ENCODE data around the gene CDH12.

CDH12 gene

GRCh38 chr5:22615964-22616363 is 237.2 kb downstream of the CDH12 start:
- TF ChIP-seq REST (IDR thresholded peaks at IDR 0.05; ENCODE audit: insufficient replicate concordance, low read depth) = no peak
- H3K27me3 ChIP-seq (ENCODE audit: insufficient read depth, poor library complexity, severe bottlenecking) = no peaks in the 10 kb centered on the region
- no peak for DNase-seq (ENCODE audit: low read depth in 1 of 2, low spot score in 1 of 2)
- H3K4me3 ChIP-seq (replicated peaks; ENCODE audit: insufficient read depth, low read length) = no peak overlapping the region
- H3K27ac ChIP-seq (replicated peaks) = no peak overlapping the region

GRCh38 chr5:22614486-22615094 is 238.6 kb downstream of the CDH12 start:
- TF ChIP-seq CTCF (IDR thresholded peaks at IDR 0.05; ENCODE audit: insufficient read depth, low read length) (no peak), REST (IDR thresholded peaks at IDR 0.05; ENCODE audit: insufficient replicate concordance, low read depth) (no peak), GABPA (IDR thresholded peaks at IDR 0.05; ENCODE audit: low read depth) (no peak), POLR2AphosphoS5 (IDR thresholded peaks at IDR 0.05; ENCODE audit: low read depth) (no peak), SPI1 (IDR thresholded peaks at IDR 0.05; ENCODE audit: borderline replicate concordance, low read depth) (no peak)

GRCh38 chr5:22612928-22613327 is 240.2 kb downstream of the CDH12 start:
- no peak for DNase-seq (ENCODE audit: low read depth in 1 of 2, low spot score in 1 of 2)
- no peaks in the 10 kb centered on the region for H3K27me3 ChIP-seq (ENCODE audit: insufficient read depth, poor library complexity, severe bottlenecking)
- TF ChIP-seq REST (IDR thresholded peaks at IDR 0.05; ENCODE audit: insufficient replicate concordance, low read depth) (no peak), POLR2AphosphoS5 (IDR thresholded peaks at IDR 0.05; ENCODE audit: low read depth) (no peak), GABPA (IDR thresholded peaks at IDR 0.05; ENCODE audit: low read depth) (no peak), SPI1 (IDR thresholded peaks at IDR 0.05; ENCODE audit: borderline replicate concordance, low read depth) (no peak), CTCF (IDR thresholded peaks at IDR 0.05; ENCODE audit: insufficient read depth, low read length) (no peak)
- no peak overlapping the region for H3K4me3 ChIP-seq (replicated peaks; ENCODE audit: insufficient read depth, low read length)
- no peak overlapping the region for H3K27ac ChIP-seq (replicated peaks)

More at GRCh38 chr5:22614486-22615094, 238.6 kb downstream of the CDH12 start:
- Histone ChIP-seq H3K27me3 (ENCODE audit: insufficient read depth, poor library complexity, severe bottlenecking) (no peaks in the 10 kb centered on the region), H3K27ac (replicated peaks) (no peak overlapping the region), H3K4me3 (replicated peaks; ENCODE audit: insufficient read depth, low read length) (no peak overlapping the region)
- no peak for DNase-seq (ENCODE audit: low read depth in 1 of 2, low spot score in 1 of 2)
